OCI-LY7 (cell line): ENCODE results near the gene TRMU. TPM values are rescaled to one million over a fixed set of nuclear protein-coding genes. Genes with fewer than 3 reads are reported as not detected.

Source experiments
- BruUV-seq: library from RNA; stranded (reverse); fragments of 400-500 nt; replicated peaks from 2 replicates; lab custom pipeline; 2021; lab: Mats Ljungman, UMichigan
- CTCF ChIA-PET: fragments of 300-600 bp; sonication (Branson Sonifier 250); formaldehyde crosslinking; loops from one replicate; lab custom pipeline; 2022; ENCODE audit warnings: antibody characterized with exemption; ENCODE audit not compliant: unreplicated experiment; lab: Charles Lee
- POLR2A ChIA-PET: fragments of 300-600 bp; sonication (Branson Sonifier 250); formaldehyde crosslinking; loops from one replicate; lab custom pipeline; 2022; ENCODE audit warnings: antibody characterized with exemption; lab: Charles Lee
- DNase-seq: peaks from one replicate; pipeline ENCODE4 v3.0.0-alpha.2; 2015; ENCODE audit warnings: low spot score
- H2AFZ ChIP-seq: fragments of 200-600 bp; sonication (generic), shearing (Covaris generic); 2 replicates; pipeline ENCODE4 v1.6.1; 2014; ENCODE audit warnings: mild to moderate bottlenecking, antibody characterized with exemption, low read length, moderate library complexity
- H3K27ac ChIP-seq: fragments of 200-600 bp; sonication (generic); 2 replicates; pipeline ENCODE4 v1.5.1; 2014; ENCODE audit warnings: mixed run types, low read depth, mild to moderate bottlenecking, moderate library complexity, low read length, inconsistent platforms; ENCODE audit not compliant: poor library complexity, severe bottlenecking
- H3K36me3 ChIP-seq: fragments of 200-600 bp; sonication (generic); 2 replicates; pipeline ENCODE4 v1.6.1; 2014; ENCODE audit warnings: mild to moderate bottlenecking, antibody characterized with exemption, low read length, moderate library complexity, mixed read lengths; ENCODE audit not compliant: insufficient read depth
- H3K4me1 ChIP-seq: fragments of 200-600 bp; sonication (generic); 2 replicates; pipeline ENCODE4 v1.5.1; 2014; ENCODE audit warnings: mild to moderate bottlenecking, low read length; ENCODE audit not compliant: insufficient read depth, poor library complexity, severe bottlenecking
- H3K4me2 ChIP-seq: fragments of 200-600 bp; sonication (generic); 2 replicates; pipeline ENCODE4 v1.6.1; 2014; ENCODE audit warnings: mild to moderate bottlenecking, low read length
- H3K4me3 ChIP-seq: fragments of 200-600 bp; sonication (generic); 2 replicates; pipeline ENCODE4 v1.5.1; 2014; ENCODE audit warnings: mild to moderate bottlenecking, low read depth, low read length; ENCODE audit not compliant: poor library complexity, severe bottlenecking
- H3K79me2 ChIP-seq: fragments of 200-600 bp; sonication (generic); 2 replicates; pipeline ENCODE4 v1.6.1; 2016; ENCODE audit warnings: low read depth, mild to moderate bottlenecking, low read length, moderate library complexity, mixed read lengths; ENCODE audit not compliant: insufficient read depth
- H3K9me2 ChIP-seq: fragments of 200-600 bp; sonication (generic); 2 replicates; pipeline ENCODE4 v1.6.1; 2016; ENCODE audit warnings: mild to moderate bottlenecking, low read length, mixed read lengths; ENCODE audit not compliant: insufficient read depth
- H3K9me3 ChIP-seq: fragments of 200-600 bp; sonication (generic); 2 replicates; pipeline ENCODE4 v1.6.1; 2014; ENCODE audit warnings: mild to moderate bottlenecking, mixed run types, low read length, mixed read lengths
- H4K20me1 ChIP-seq: fragments of 200-600 bp; sonication (generic); 2 replicates; pipeline ENCODE4 v1.6.1; 2014; ENCODE audit warnings: mild to moderate bottlenecking, antibody characterized with exemption, low read length, moderate library complexity, mixed read lengths; ENCODE audit not compliant: insufficient read depth
- EZH2phosphoT487 ChIP-seq: fragments of 200-600 bp; sonication (generic); IDR thresholded peaks from 2 replicates; pipeline ENCODE4 v1.6.1; 2018; ENCODE audit warnings: low read depth, borderline replicate concordance, mild to moderate bottlenecking, mixed run types, antibody characterized with exemption, low read length, moderate library complexity, mixed read lengths
- intact Hi-C: fragments of 100-400 bp; cut with micrococcal nuclease; formaldehyde crosslinking; loops from one replicate; pipeline ENCODE4 v1.10.0; 2022; ENCODE audit not compliant: unreplicated experiment
- total RNA-seq, 2 experiments: library from RNA; depleted of rRNA in 1 of 2; stranded (reverse); fragments of >200 nt in 1 of 2; shearing (Covaris generic) in 1 of 2; gene quantifications; 2 replicates each; pipeline ENCODE4 v1.2.3, GENCODE V29; 2014 to 2022
- TF ChIP-seq, protein P1 (sequence below): fragments of 200-600 bp; sonication (generic); conservative IDR thresholded peaks from 2 replicates; pipeline ENCODE4 v1.5.1; 2014; ENCODE audit warnings: mild to moderate bottlenecking, antibody characterized with exemption, low read length, moderate library complexity, mixed read lengths

Gene TRMU
- total RNA-seq, 2 experiments from 2014 or later = 88.2 to 121 TPM

- no TSS peak for BruUV-seq
- Histone ChIP-seq H3K79me2 (no peaks in the 10 kb centered on the region), H3K4me3 (no peak overlapping the region), H3K36me3 (peaks cover 93% of the 10 kb centered on the region), H2AFZ (no peak overlapping the region), H4K20me1 (0 out of 2 replicates have a peak, but pooled peaks cover 6% of the 10 kb centered on the region), H3K9me3 (no peaks in the 10 kb centered on the region), H3K9me2 (no peaks in the 10 kb centered on the region), H3K4me1 (no peaks in the 10 kb centered on the region), H3K4me2 (no peak overlapping the region), H3K27ac (no peak overlapping the region)
- CTCF ChIA-PET = no interaction called here
- DNase-seq = no peak
- intact Hi-C loops = no loop called here
- POLR2A ChIA-PET = no interaction called here
- no peak for TF ChIP-seq EZH2phosphoT487
- TF ChIP-seq, protein P1, sequence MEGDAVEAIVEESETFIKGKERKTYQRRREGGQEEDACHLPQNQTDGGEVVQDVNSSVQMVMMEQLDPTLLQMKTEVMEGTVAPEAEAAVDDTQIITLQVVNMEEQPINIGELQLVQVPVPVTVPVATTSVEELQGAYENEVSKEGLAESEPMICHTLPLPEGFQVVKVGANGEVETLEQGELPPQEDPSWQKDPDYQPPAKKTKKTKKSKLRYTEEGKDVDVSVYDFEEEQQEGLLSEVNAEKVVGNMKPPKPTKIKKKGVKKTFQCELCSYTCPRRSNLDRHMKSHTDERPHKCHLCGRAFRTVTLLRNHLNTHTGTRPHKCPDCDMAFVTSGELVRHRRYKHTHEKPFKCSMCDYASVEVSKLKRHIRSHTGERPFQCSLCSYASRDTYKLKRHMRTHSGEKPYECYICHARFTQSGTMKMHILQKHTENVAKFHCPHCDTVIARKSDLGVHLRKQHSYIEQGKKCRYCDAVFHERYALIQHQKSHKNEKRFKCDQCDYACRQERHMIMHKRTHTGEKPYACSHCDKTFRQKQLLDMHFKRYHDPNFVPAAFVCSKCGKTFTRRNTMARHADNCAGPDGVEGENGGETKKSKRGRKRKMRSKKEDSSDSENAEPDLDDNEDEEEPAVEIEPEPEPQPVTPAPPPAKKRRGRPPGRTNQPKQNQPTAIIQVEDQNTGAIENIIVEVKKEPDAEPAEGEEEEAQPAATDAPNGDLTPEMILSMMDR = no peak
These were observed 16.3 kb downstream of the TRMU start for GRCh38 chr22:46351767-46352166.

- no peaks in the 10 kb centered on the region for H3K9me2 ChIP-seq
- BruUV-seq = no TSS peak
- no peak overlapping the region for H3K27ac ChIP-seq
- no peaks in the 10 kb centered on the region for H3K9me3 ChIP-seq
- no peak for TF ChIP-seq EZH2phosphoT487
- H3K79me2 ChIP-seq = no peaks in the 10 kb centered on the region
- no peak overlapping the region for H2AFZ ChIP-seq
- H3K36me3 ChIP-seq = peaks cover 94% of the 10 kb centered on the region
- POLR2A ChIA-PET = no interaction called here
- CTCF ChIA-PET = no interaction called here
- no peaks in the 10 kb centered on the region for H3K4me1 ChIP-seq
- no peak overlapping the region for H3K4me3 ChIP-seq
- H3K4me2 ChIP-seq = no peak overlapping the region
- intact Hi-C loops = no loop called here
- no peak for DNase-seq
- 0 out of 2 replicates have a peak, but pooled peaks cover 6% of the 10 kb centered on the region for H4K20me1 ChIP-seq
These were observed 16.8 kb downstream of the TRMU start for GRCh38 chr22:46352276-46352675.

- peak; percentile 38 for DNase-seq
These were observed 17.3 kb downstream of the TRMU start for GRCh38 chr22:46352691-46353386.

More at GRCh38 chr22:46352691-46353386, 17.3 kb downstream of the TRMU start:
- no TSS peak for BruUV-seq
- H3K27ac ChIP-seq = no peak overlapping the region
- TF ChIP-seq EZH2phosphoT487 = no peak
- TF ChIP-seq, protein P1 = no peak
- no peaks in the 10 kb centered on the region for H3K79me2 ChIP-seq
- 0 out of 2 replicates have a peak, but pooled peaks cover 6% of the 10 kb centered on the region for H4K20me1 ChIP-seq
- no peak overlapping the region for H3K4me3 ChIP-seq
- no peak overlapping the region for H3K4me2 ChIP-seq
- intact Hi-C loops = no loop called here
- H2AFZ ChIP-seq = no peak overlapping the region
- no peaks in the 10 kb centered on the region for H3K9me3 ChIP-seq
- H3K36me3 ChIP-seq = peaks cover 89% of the 10 kb centered on the region
- no peaks in the 10 kb centered on the region for H3K9me2 ChIP-seq
- CTCF ChIA-PET = no interaction called here
- H3K4me1 ChIP-seq = no peaks in the 10 kb centered on the region
- POLR2A ChIA-PET = no interaction called here
